Choroid plexus epithelial cell (primary cell): ENCODE data around the gene C9.

Experiments
- DNase-seq: peaks from one replicate; pipeline ENCODE4 v3.0.0-alpha.2; 2010; ENCODE audit warnings: low read depth
- H3K4me3 ChIP-seq: 2 replicates; pipeline ENCODE4 v1.5.1; 2011; ENCODE audit warnings: low read depth, mild to moderate bottlenecking, control low read depth, low read length, moderate library complexity
- TF ChIP-seq, protein P1 (sequence below): conservative IDR thresholded peaks from 2 replicates; pipeline ENCODE4 v1.5.1; 2011; ENCODE audit warnings: low read depth, mild to moderate bottlenecking, control low read depth, inconsistent platforms, low read length, moderate library complexity

C9 gene

GRCh38 chr5:39387293-39387692 is 23.0 kb upstream of the C9 start:
- TF ChIP-seq, protein P1, sequence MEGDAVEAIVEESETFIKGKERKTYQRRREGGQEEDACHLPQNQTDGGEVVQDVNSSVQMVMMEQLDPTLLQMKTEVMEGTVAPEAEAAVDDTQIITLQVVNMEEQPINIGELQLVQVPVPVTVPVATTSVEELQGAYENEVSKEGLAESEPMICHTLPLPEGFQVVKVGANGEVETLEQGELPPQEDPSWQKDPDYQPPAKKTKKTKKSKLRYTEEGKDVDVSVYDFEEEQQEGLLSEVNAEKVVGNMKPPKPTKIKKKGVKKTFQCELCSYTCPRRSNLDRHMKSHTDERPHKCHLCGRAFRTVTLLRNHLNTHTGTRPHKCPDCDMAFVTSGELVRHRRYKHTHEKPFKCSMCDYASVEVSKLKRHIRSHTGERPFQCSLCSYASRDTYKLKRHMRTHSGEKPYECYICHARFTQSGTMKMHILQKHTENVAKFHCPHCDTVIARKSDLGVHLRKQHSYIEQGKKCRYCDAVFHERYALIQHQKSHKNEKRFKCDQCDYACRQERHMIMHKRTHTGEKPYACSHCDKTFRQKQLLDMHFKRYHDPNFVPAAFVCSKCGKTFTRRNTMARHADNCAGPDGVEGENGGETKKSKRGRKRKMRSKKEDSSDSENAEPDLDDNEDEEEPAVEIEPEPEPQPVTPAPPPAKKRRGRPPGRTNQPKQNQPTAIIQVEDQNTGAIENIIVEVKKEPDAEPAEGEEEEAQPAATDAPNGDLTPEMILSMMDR = no peak
- H3K4me3 ChIP-seq = no peak overlapping the region
- DNase-seq = no peak

DNA sequence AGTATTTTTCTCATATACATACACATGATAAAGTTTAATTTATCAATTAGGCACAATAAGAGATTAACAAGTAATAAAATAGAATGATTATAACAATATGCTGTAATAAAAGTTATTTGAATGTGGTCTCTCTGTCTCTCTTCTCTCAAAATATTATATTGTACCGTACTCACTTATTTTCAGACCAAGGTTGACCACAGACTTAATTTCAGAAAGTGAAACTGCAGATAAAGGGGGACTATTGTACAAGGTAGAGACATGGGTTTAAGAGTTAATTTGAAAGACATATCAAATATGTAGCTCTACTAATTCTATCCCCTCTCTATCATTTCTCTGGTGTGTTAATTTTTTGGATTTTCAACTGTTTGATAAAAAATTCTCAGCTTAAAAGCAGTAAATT is 20.0 kb upstream of the C9 start:
- H3K4me3 ChIP-seq = no peak overlapping the region
- TF ChIP-seq, protein P1 = no peak
- no peak for DNase-seq

GRCh38 chr5:39381376-39381775 is 17.1 kb upstream of the C9 start:
- DNase-seq = no peak
- TF ChIP-seq, protein P1 = no peak
- no peak overlapping the region for H3K4me3 ChIP-seq

GRCh38 chr5:39379693-39380092 is 15.4 kb upstream of the C9 start:
- peak; percentile 30 for DNase-seq
- TF ChIP-seq, protein P1 = no peak
- H3K4me3 ChIP-seq = no peak overlapping the region

DNA sequence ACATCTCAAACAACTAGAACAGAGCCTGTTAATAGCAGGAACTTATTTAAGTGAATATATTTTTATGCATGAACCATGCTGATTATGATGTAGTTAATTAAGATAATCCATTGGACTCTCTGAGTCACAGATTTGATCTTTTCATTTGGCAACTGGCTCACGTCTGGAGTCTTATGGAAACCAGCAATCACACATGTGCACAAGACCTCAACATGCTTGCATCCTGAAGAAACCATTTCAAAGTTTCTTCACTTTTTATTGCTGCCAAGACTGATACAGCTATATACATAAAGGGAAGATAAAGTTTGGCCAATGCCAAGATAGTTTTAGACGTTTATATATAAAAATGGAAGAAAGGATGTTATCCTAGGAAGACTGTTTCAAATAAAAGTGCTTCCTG is 13.3 kb upstream of the C9 start:
- TF ChIP-seq, protein P1 = no peak
- DNase-seq = no peak
- H3K4me3 ChIP-seq = no peak overlapping the region

GRCh38 chr5:39376293-39376714 is 12.0 kb upstream of the C9 start:
- H3K4me3 ChIP-seq = no peak overlapping the region
- DNase-seq = peak; percentile 68
- TF ChIP-seq, protein P1 = peak; percentile 77

- TF ChIP-seq, protein P1 = no peak
- DNase-seq = no peak
- H3K4me3 ChIP-seq = no peak overlapping the region
Measured at GRCh38 chr5:39373791-39374190, 9.5 kb upstream of the C9 start.
